MM.1S (cell line): ENCODE measurements around the gene TCERG1L.
"Not testable (repeated sequence)": the region's sequence is repeated elsewhere in the genome, so short reads cannot be mapped to it uniquely, and the experiment has no call there.

ENCODE experiments used
- DNase-seq: peaks from one replicate; pipeline ENCODE4 v3.0.0-alpha.2; 2015
- H2AFZ ChIP-seq: fragments of 300-600 bp; sonication (generic); 2 replicates; pipeline ENCODE4 v1.6.0; 2016; ENCODE audit warnings: antibody characterized with exemption, low read length
- H3F3A ChIP-seq: fragments of 300-600 bp; sonication (generic); 2 replicates; pipeline ENCODE4 v1.6.1; 2016; ENCODE audit warnings: mild to moderate bottlenecking, antibody characterized with exemption, low read length, moderate library complexity, mixed read lengths; ENCODE audit not compliant: insufficient read depth
- H3K27ac ChIP-seq: fragments of 300-600 bp; sonication (generic); 2 replicates; pipeline ENCODE4 v1.5.1; 2016; ENCODE audit warnings: mild to moderate bottlenecking, low read length
- H3K27me3 ChIP-seq: fragments of 300-600 bp; sonication (generic); replicated peaks from 2 replicates; pipeline ENCODE4 v1.6.0; 2016; ENCODE audit warnings: low read length; ENCODE audit not compliant: insufficient read depth
- H3K36me3 ChIP-seq: fragments of 300-600 bp; sonication (generic); replicated peaks from 2 replicates; pipeline ENCODE4 v1.6.1; 2016; ENCODE audit warnings: mild to moderate bottlenecking, low read length, mixed read lengths; ENCODE audit not compliant: insufficient read depth
- H3K4me1 ChIP-seq: fragments of 300-600 bp; sonication (generic); 2 replicates; pipeline ENCODE4 v1.6.1; 2016; ENCODE audit warnings: low read length, mixed read lengths
- H3K4me2 ChIP-seq: fragments of 300-600 bp; sonication (generic); 2 replicates; pipeline ENCODE4 v1.6.0; 2016; ENCODE audit warnings: low read depth, low read length
- H3K4me3 ChIP-seq: fragments of 300-600 bp; sonication (generic); 2 replicates; pipeline ENCODE4 v1.5.1; 2016; ENCODE audit warnings: low read length, mixed read lengths
- H3K79me2 ChIP-seq: fragments of 300-600 bp; sonication (generic); 2 replicates; pipeline ENCODE4 v1.6.1; 2016; ENCODE audit warnings: mixed run types, low read length, mixed read lengths
- H3K9ac ChIP-seq: fragments of 300-600 bp; sonication (generic); 2 replicates; pipeline ENCODE4 v1.6.1; 2016; ENCODE audit warnings: low read length, mixed read lengths
- H3K9me2 ChIP-seq: fragments of 300-600 bp; sonication (generic); replicated peaks from 2 replicates; pipeline ENCODE4 v1.6.1; 2016; ENCODE audit warnings: mild to moderate bottlenecking, low read length, mixed read lengths; ENCODE audit not compliant: insufficient read depth
- H3K9me3 ChIP-seq: fragments of 300-600 bp; sonication (generic); replicated peaks from 2 replicates; pipeline ENCODE4 v1.6.1; 2016; ENCODE audit warnings: mild to moderate bottlenecking, low read length, mixed read lengths; ENCODE audit not compliant: insufficient read depth
- H4K20me1 ChIP-seq: fragments of 300-600 bp; sonication (generic); 2 replicates; pipeline ENCODE4 v1.6.1; 2016; ENCODE audit warnings: mild to moderate bottlenecking, low read length, moderate library complexity, mixed read lengths; ENCODE audit not compliant: insufficient read depth
- EZH2 ChIP-seq: fragments of 300-600 bp; sonication (generic); optimal IDR thresholded peaks from 2 replicates; pipeline ENCODE3; 2017; ENCODE audit warnings: low read depth, mild to moderate bottlenecking, antibody characterized with exemption, low read length, mixed read lengths
- EZH2phosphoT487 ChIP-seq: fragments of 300-600 bp; sonication (generic); IDR thresholded peaks from 2 replicates; pipeline ENCODE4 v1.6.1; 2018; ENCODE audit warnings: antibody characterized with exemption, low read length
- TF ChIP-seq, protein P1 (sequence below): fragments of 300-600 bp; sonication (generic); IDR thresholded peaks from 2 replicates; pipeline ENCODE4 v1.5.1; 2016; ENCODE audit warnings: antibody characterized with exemption, low read length, mixed read lengths

Gene TCERG1L

DNA sequence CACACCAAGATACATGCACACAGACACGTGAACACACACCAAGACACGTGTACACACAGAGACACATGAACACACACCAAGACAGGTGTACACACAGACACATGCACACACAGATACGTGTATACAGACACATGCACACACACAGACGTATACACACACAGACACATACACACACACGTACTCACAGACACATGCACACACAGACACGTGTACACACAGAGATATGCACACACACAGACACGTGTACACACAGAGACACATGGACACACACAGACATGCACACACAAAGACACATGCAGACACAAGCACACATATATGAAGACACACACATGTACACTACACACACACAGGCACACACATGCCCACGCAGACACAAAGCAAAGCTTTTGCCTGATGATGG lies 134.6 kb downstream of the TCERG1L start:
- Histone ChIP-seq H3K9ac (no peak overlapping the region), H3K9me3 (no peaks in the 10 kb centered on the region), H4K20me1 (no peaks in the 10 kb centered on the region), H2AFZ (no peak overlapping the region), H3K79me2 (no peaks in the 10 kb centered on the region), H3K4me3 (no peak overlapping the region), H3K27ac (no peak overlapping the region), H3K4me2 (no peak overlapping the region), H3F3A (no peaks in the 10 kb centered on the region), H3K36me3 (no peaks in the 10 kb centered on the region), H3K4me1 (no peaks in the 10 kb centered on the region), H3K27me3 (no peaks in the 10 kb centered on the region), H3K9me2 (no peaks in the 10 kb centered on the region)
- TF ChIP-seq EZH2phosphoT487 (no peak), EZH2 (no peak)
- TF ChIP-seq, protein P1, sequence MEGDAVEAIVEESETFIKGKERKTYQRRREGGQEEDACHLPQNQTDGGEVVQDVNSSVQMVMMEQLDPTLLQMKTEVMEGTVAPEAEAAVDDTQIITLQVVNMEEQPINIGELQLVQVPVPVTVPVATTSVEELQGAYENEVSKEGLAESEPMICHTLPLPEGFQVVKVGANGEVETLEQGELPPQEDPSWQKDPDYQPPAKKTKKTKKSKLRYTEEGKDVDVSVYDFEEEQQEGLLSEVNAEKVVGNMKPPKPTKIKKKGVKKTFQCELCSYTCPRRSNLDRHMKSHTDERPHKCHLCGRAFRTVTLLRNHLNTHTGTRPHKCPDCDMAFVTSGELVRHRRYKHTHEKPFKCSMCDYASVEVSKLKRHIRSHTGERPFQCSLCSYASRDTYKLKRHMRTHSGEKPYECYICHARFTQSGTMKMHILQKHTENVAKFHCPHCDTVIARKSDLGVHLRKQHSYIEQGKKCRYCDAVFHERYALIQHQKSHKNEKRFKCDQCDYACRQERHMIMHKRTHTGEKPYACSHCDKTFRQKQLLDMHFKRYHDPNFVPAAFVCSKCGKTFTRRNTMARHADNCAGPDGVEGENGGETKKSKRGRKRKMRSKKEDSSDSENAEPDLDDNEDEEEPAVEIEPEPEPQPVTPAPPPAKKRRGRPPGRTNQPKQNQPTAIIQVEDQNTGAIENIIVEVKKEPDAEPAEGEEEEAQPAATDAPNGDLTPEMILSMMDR = no peak
- no peak for DNase-seq

DNA sequence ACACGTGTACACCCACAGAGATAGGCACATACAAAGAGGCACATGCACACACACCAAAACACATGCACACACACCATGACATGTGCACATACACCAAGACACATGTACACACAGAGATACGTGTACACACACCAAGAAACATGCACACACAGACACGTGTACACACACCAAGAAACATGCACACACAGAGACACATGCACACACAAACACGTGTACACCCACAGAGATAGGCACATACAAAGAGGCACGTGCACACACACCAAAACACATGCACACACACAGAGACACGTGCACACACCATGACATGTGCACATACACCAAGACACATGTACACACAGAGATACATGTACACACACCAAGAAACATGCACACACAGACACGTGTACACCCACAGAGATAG lies 135.2 kb downstream of the TCERG1L start:
- not testable (repeated sequence) for H3K27me3 ChIP-seq, DNase-seq, H3K36me3 ChIP-seq, H3K9me2 ChIP-seq, H3K79me2 ChIP-seq, H3K4me1 ChIP-seq, H3K27ac ChIP-seq, H3F3A ChIP-seq, H3K9ac ChIP-seq, H3K4me2 ChIP-seq, H2AFZ ChIP-seq, H3K4me3 ChIP-seq, H4K20me1 ChIP-seq, H3K9me3 ChIP-seq

DNA sequence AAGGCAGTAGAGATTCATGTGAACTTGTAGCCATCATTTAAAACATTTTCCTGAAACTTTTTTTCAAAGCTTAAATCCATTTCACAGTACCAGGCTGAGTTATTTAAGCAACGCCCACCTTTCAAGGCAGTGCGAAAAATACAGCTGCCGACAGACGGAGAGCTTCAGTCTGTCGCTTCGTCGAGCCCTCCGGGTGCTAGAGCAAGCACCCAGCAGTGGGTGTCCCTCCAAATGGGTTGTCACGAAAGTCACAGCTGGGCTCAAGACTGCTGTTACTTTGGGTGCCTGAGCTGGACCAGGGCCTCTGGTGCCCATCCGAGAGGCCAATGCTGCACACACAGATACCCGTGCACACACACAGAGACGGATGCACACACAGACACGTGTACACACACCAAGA lies 135.6 kb downstream of the TCERG1L start:
- Histone ChIP-seq H3K79me2 (no peaks in the 10 kb centered on the region), H3K4me1 (no peaks in the 10 kb centered on the region), H3K4me3 (no peak overlapping the region), H3K9ac (no peak overlapping the region), H3K4me2 (no peak overlapping the region), H3K9me2 (no peaks in the 10 kb centered on the region), H3K36me3 (no peaks in the 10 kb centered on the region), H3F3A (no peaks in the 10 kb centered on the region), H2AFZ (no peak overlapping the region), H4K20me1 (no peaks in the 10 kb centered on the region), H3K27me3 (no peaks in the 10 kb centered on the region), H3K27ac (no peak overlapping the region), H3K9me3 (no peaks in the 10 kb centered on the region)
- TF ChIP-seq EZH2 (no peak), EZH2phosphoT487 (no peak)
- TF ChIP-seq, protein P1 = no peak
- no peak for DNase-seq

DNA sequence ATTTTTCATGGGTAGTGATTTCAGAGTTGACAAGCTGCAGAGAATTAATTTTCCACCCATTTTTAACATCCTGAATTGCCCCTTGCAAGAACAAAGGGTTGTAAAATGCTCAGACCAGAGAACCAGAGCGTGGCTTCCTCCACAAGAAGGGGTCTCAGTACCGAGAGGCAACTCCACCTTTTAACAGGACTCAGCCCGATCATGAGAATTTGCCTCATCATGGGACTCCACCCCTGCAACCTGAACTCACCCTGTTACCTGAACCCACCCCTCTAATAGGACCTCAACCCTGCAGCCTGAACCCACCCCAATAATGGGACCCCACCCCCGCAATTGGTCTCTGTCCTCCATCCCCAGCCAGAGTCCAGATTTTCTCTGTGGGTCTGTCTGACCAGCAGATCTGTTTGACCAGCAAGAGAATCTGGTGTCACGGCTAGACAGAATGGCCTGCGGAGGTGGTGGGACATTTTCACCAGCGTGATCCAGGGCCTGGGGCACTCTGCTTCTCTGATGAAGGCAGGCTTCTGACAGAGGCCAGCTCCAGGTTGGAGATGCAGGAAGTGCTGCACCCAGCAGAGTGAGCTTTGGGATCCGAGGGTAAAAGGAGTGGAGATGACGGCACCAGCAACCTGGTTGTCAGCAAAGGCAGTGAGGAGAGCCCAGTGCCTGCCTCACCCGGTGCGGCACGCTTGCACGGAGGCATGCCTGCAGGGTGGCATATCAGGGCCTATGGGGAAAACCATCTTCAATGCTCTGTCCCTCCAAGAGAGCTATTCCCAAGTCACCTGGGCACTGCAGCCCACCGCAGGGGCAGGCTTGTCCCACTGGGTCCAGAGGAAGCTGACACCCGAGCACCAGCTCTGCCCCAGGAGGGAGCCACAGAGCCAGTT lies 136.6 kb downstream of the TCERG1L start:
- no peaks in the 10 kb centered on the region for H3K9me3 ChIP-seq
- no peaks in the 10 kb centered on the region for H3K4me1 ChIP-seq
- H4K20me1 ChIP-seq = no peaks in the 10 kb centered on the region
- no peaks in the 10 kb centered on the region for H3K9me2 ChIP-seq
- no peak for DNase-seq
- no peak overlapping the region for H2AFZ ChIP-seq
- no peaks in the 10 kb centered on the region for H3F3A ChIP-seq
- no peaks in the 10 kb centered on the region for H3K36me3 ChIP-seq
- no peak overlapping the region for H3K27ac ChIP-seq
- no peaks in the 10 kb centered on the region for H3K79me2 ChIP-seq
- TF ChIP-seq EZH2 (no peak), EZH2phosphoT487 (no peak)
- TF ChIP-seq, protein P1 = no peak
- no peak overlapping the region for H3K4me2 ChIP-seq
- H3K27me3 ChIP-seq = no peaks in the 10 kb centered on the region
- H3K4me3 ChIP-seq = no peak overlapping the region
- H3K9ac ChIP-seq = no peak overlapping the region
